GM23338 (cell line): ENCODE measurements around the gene PKD2L2. TPM values are rescaled to one million over a fixed set of nuclear protein-coding genes. Genes with fewer than 3 reads are reported as not detected.

Experiments used
- ATAC-seq: fragments of 200-7000 bp; cut with Tn5 transposase; 3 replicates; pipeline ENCODE4 v1.9.1; 2020
- DNase-seq: peaks from one replicate; pipeline ENCODE4 v3.0.0-alpha.2; 2015; ENCODE audit warnings: low spot score
- H2AFZ ChIP-seq: fragments of 200-600 bp; sonication (generic); 2 replicates; pipeline ENCODE4 v1.8.0; 2016; ENCODE audit warnings: antibody characterized with exemption, mild to moderate bottlenecking, moderate library complexity
- H3F3A ChIP-seq: fragments of 200-600 bp; sonication (generic); replicated peaks from 2 replicates; pipeline ENCODE4 v1.8.0; 2017; ENCODE audit warnings: antibody characterized with exemption, mixed run types, low read depth
- H3K27ac ChIP-seq: fragments of 200-600 bp; sonication (generic); 2 replicates; pipeline ENCODE4 v1.6.1; 2016; ENCODE audit warnings: low read depth
- H3K27me3 ChIP-seq: fragments of 200-600 bp; sonication (generic); 2 replicates; pipeline ENCODE4 v1.8.0; 2016; ENCODE audit warnings: mild to moderate bottlenecking, mixed run types, moderate library complexity; ENCODE audit not compliant: insufficient read depth
- H3K36me3 ChIP-seq: fragments of 200-600 bp; sonication (generic); 2 replicates; pipeline ENCODE4 v1.8.0; 2016; ENCODE audit warnings: mild to moderate bottlenecking; ENCODE audit not compliant: insufficient read depth
- H3K4me1 ChIP-seq: fragments of 200-600 bp; sonication (generic); 2 replicates; pipeline ENCODE4 v1.8.0; 2016; ENCODE audit warnings: mild to moderate bottlenecking, moderate library complexity; ENCODE audit not compliant: insufficient read depth
- H3K4me2 ChIP-seq: fragments of 200-600 bp; sonication (generic); 2 replicates; pipeline ENCODE4 v1.7.1; 2017; ENCODE audit warnings: mixed run types
- H3K4me3 ChIP-seq: fragments of 200-600 bp; sonication (generic); 2 replicates; pipeline ENCODE4 v1.6.1; 2016; ENCODE audit warnings: mixed run types
- H3K79me2 ChIP-seq: fragments of 200-600 bp; sonication (generic); replicated peaks from 2 replicates; pipeline ENCODE4 v1.8.0; 2017; ENCODE audit warnings: mild to moderate bottlenecking; ENCODE audit not compliant: insufficient read depth
- H3K9me2 ChIP-seq: fragments of 200-600 bp; sonication (generic); 2 replicates; pipeline ENCODE4 v1.8.0; 2017; ENCODE audit not compliant: insufficient read depth
- H4K20me1 ChIP-seq: fragments of 200-600 bp; sonication (generic); replicated peaks from 2 replicates; pipeline ENCODE4 v1.8.0; 2017; ENCODE audit warnings: mild to moderate bottlenecking; ENCODE audit not compliant: insufficient read depth
- H3K27ac Mint-ChIP-seq: 2 replicates; pipeline ENCODE4 v1.8.0; 2020; ENCODE audit warnings: inconsistent platforms, mild to moderate bottlenecking, moderate library complexity, mixed read lengths
- H3K27me3 Mint-ChIP-seq: 3 replicates; pipeline ENCODE4 v1.8.0; 2022; ENCODE audit warnings: low read depth, mild to moderate bottlenecking, moderate library complexity, mixed read lengths, inconsistent platforms; ENCODE audit not compliant: insufficient read depth, poor library complexity
- H3K36me3 Mint-ChIP-seq: 3 replicates; pipeline ENCODE4 v1.8.0; 2021; ENCODE audit warnings: low read depth, mild to moderate bottlenecking, inconsistent platforms, moderate library complexity, mixed read lengths
- H3K4me1 Mint-ChIP-seq: 3 replicates; pipeline ENCODE4 v1.8.0; 2020; ENCODE audit warnings: mild to moderate bottlenecking, inconsistent platforms, mixed read lengths
- H3K4me3 Mint-ChIP-seq: 3 replicates; pipeline ENCODE4 v1.8.0; 2021; ENCODE audit warnings: moderate library complexity, mild to moderate bottlenecking, inconsistent platforms, mixed read lengths
- H3K9me3 Mint-ChIP-seq: 3 replicates; pipeline ENCODE4 v1.8.0; 2020; ENCODE audit warnings: moderate library complexity, mild to moderate bottlenecking, inconsistent platforms, mixed read lengths
- CREB1 ChIP-seq: fragments of 250-450 bp; sonication (Bioruptor Pico); IDR thresholded peaks from 2 replicates; pipeline ENCODE4 v1.5.0; 2020; ENCODE audit warnings: low read depth, mild to moderate bottlenecking, moderate library complexity
- EZH2 ChIP-seq: fragments of 200-600 bp; sonication (generic); IDR thresholded peaks from one replicate; pipeline ENCODE4 v1.8.0; 2017; ENCODE audit warnings: antibody characterized with exemption, mild to moderate bottlenecking, low read depth; ENCODE audit not compliant: unreplicated experiment
- NANOG ChIP-seq: IDR thresholded peaks from 2 replicates; pipeline ENCODE4 v1.6.1; 2016; ENCODE audit warnings: antibody characterized with exemption, borderline replicate concordance
- POLR2AphosphoS5 ChIP-seq: IDR thresholded peaks from 2 replicates; pipeline ENCODE4 v1.6.1; 2016; ENCODE audit warnings: antibody characterized with exemption, low read depth
- STAT1 ChIP-seq: IDR thresholded peaks from one replicate; pipeline ENCODE4 v1.6.1; 2016; ENCODE audit warnings: antibody characterized with exemption; ENCODE audit not compliant: unreplicated experiment
- ZNF331 ChIP-seq: fragments of 250-450 bp; sonication (Bioruptor Pico); IDR thresholded peaks from 2 replicates; pipeline ENCODE4 v1.5.0; 2020; ENCODE audit warnings: low read depth, mild to moderate bottlenecking, moderate library complexity
- polyA plus RNA-seq: library from polyadenylated mRNA; unstranded; fragments of >200 nt; fragmentation: Nextera tagmentation; extraction: Ambion mirVana; gene quantifications from 2 replicates; pipeline ENCODE4 v1.2.1, GENCODE V29; 2016
- total RNA-seq: library from RNA; depleted of rRNA; stranded (reverse); fragments of >200 nt; shearing (Covaris generic); gene quantifications from 2 replicates; pipeline ENCODE4 v1.2.3, GENCODE V29; 2014
- TF ChIP-seq, protein P1 (sequence below): IDR thresholded peaks from one replicate; pipeline ENCODE4 v1.6.1; 2018; ENCODE audit warnings: antibody characterized with exemption; ENCODE audit not compliant: unreplicated experiment
- TF ChIP-seq, protein P2 (sequence below): IDR thresholded peaks from 2 replicates; pipeline ENCODE4 v1.6.1; 2016; ENCODE audit warnings: antibody characterized with exemption
- TF ChIP-seq, protein P3 (sequence below), 2 experiments: fragments of 200-600 bp in 1 of 2; sonication (generic) in 1 of 2; conservative IDR thresholded peaks; 2 replicates each; pipeline versions ENCODE4 v1.5.1 to v1.6.1; 2016 to 2017; ENCODE audit warnings: antibody characterized with exemption in 2 of 2, low read depth in 2 of 2, mild to moderate bottlenecking in 2 of 2, moderate library complexity in 1 of 2
- TF ChIP-seq, protein P4 (sequence below): fragments of 250-450 bp; sonication (Bioruptor Pico); IDR thresholded peaks from 2 replicates; pipeline ENCODE4 v1.5.0; 2020; ENCODE audit warnings: mild to moderate bottlenecking, moderate library complexity

The PKD2L2 gene
- total and polyA plus RNA-seq, 2 experiments from 2014 or later: 0.16 TPM; not detected in 1

DNA sequence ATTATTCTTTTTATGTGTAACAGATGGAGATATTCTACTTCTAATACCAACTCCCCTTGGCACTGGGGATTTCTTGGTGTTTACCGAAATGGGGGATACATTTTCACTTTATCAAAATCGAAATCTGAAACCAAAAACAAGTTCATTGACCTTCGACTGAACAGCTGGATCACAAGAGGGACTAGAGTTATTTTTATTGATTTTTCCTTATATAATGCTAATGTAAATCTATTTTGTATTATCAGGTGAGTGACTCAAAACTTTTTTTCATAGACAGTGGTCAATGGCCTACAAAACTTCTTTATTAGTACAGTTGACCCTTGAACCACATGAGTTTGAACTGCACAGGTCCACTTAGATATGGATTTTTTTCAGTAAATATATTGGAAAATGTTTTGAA, 10.2 kb downstream of the PKD2L2 start (continued):
- TF ChIP-seq, protein P1, sequence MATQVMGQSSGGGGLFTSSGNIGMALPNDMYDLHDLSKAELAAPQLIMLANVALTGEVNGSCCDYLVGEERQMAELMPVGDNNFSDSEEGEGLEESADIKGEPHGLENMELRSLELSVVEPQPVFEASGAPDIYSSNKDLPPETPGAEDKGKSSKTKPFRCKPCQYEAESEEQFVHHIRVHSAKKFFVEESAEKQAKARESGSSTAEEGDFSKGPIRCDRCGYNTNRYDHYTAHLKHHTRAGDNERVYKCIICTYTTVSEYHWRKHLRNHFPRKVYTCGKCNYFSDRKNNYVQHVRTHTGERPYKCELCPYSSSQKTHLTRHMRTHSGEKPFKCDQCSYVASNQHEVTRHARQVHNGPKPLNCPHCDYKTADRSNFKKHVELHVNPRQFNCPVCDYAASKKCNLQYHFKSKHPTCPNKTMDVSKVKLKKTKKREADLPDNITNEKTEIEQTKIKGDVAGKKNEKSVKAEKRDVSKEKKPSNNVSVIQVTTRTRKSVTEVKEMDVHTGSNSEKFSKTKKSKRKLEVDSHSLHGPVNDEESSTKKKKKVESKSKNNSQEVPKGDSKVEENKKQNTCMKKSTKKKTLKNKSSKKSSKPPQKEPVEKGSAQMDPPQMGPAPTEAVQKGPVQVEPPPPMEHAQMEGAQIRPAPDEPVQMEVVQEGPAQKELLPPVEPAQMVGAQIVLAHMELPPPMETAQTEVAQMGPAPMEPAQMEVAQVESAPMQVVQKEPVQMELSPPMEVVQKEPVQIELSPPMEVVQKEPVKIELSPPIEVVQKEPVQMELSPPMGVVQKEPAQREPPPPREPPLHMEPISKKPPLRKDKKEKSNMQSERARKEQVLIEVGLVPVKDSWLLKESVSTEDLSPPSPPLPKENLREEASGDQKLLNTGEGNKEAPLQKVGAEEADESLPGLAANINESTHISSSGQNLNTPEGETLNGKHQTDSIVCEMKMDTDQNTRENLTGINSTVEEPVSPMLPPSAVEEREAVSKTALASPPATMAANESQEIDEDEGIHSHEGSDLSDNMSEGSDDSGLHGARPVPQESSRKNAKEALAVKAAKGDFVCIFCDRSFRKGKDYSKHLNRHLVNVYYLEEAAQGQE: no peak

DNA sequence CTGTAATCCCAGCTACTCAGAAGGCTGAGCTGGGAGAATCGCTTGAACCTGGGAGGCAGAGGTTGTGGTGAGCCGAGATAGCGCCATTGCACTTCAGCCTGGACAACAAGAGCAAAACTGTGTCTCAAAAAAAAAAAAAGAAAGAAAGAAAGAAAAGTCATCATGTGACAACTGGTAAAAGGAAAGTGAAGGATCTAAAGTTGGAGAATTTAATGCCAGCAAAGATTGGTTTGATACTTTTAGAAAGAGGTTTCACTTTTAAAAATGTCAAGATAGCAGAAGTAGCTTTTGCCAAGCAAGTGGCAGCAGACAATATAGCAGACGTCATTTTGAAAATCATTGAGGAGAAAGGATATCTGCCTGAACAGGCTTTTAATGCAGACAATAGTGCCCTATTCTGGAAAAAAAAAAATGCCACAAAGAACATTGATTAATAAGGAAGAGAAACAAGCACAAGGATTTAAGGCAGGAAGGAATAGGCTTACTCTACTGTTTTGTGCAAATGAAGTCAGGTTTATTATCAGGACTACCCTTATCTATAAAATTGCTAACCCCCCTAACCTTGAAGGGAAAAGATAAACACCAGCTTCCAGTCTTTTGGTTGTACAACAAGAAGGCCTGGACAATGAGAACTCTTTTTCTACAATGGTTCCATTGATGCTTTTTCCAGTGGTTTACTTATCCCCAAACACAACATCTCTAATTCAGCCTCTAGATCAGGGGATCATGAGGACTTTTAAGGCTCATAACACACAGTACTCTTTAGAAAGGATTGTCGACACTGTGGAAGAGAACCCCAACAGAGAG, 12.0 kb downstream of the PKD2L2 start:
- Histone ChIP-seq H3K4me2 (no peak overlapping the region), H3F3A (no peaks in the 10 kb centered on the region), H3K79me2 (no peaks in the 10 kb centered on the region), H3K4me1 (no peaks in the 10 kb centered on the region), H3K27me3 (no peaks in the 10 kb centered on the region), H3K9me2 (no peaks in the 10 kb centered on the region), H2AFZ (0 out of 2 replicates have a peak overlapping the region, but pooled peaks have one; percentile 30), H3K4me3 (no peak overlapping the region), H3K27ac (peak overlapping the region; percentile 30; the same call in 1 of the 2 replicates), H3K36me3 (no peaks in the 10 kb centered on the region), H4K20me1 (no peaks in the 10 kb centered on the region)
- DNase-seq (no peak), ATAC-seq (no peak)
- Mint-ChIP-seq H3K36me3 (no peaks in the 10 kb centered on the region), H3K4me1 (no peaks in the 10 kb centered on the region), H3K27me3 (peaks cover 4% of the 10 kb centered on the region), H3K4me3 (no peak overlapping the region), H3K27ac (no peak overlapping the region), H3K9me3 (no peaks in the 10 kb centered on the region)
- TF ChIP-seq STAT1 (no peak), POLR2AphosphoS5 (no peak), ZNF331 (no peak), EZH2 (no peak), NANOG (no peak), CREB1 (CRISPR knock-in tag) (no peak)
- TF ChIP-seq, protein P2, sequence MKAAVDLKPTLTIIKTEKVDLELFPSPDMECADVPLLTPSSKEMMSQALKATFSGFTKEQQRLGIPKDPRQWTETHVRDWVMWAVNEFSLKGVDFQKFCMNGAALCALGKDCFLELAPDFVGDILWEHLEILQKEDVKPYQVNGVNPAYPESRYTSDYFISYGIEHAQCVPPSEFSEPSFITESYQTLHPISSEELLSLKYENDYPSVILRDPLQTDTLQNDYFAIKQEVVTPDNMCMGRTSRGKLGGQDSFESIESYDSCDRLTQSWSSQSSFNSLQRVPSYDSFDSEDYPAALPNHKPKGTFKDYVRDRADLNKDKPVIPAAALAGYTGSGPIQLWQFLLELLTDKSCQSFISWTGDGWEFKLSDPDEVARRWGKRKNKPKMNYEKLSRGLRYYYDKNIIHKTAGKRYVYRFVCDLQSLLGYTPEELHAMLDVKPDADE: no peak
- TF ChIP-seq, protein P3, sequence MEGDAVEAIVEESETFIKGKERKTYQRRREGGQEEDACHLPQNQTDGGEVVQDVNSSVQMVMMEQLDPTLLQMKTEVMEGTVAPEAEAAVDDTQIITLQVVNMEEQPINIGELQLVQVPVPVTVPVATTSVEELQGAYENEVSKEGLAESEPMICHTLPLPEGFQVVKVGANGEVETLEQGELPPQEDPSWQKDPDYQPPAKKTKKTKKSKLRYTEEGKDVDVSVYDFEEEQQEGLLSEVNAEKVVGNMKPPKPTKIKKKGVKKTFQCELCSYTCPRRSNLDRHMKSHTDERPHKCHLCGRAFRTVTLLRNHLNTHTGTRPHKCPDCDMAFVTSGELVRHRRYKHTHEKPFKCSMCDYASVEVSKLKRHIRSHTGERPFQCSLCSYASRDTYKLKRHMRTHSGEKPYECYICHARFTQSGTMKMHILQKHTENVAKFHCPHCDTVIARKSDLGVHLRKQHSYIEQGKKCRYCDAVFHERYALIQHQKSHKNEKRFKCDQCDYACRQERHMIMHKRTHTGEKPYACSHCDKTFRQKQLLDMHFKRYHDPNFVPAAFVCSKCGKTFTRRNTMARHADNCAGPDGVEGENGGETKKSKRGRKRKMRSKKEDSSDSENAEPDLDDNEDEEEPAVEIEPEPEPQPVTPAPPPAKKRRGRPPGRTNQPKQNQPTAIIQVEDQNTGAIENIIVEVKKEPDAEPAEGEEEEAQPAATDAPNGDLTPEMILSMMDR (conservative IDR thresholded peaks at IDR 0.05; ENCODE audit: low read depth in 2 of 2): no peak
- TF ChIP-seq, protein P4, sequence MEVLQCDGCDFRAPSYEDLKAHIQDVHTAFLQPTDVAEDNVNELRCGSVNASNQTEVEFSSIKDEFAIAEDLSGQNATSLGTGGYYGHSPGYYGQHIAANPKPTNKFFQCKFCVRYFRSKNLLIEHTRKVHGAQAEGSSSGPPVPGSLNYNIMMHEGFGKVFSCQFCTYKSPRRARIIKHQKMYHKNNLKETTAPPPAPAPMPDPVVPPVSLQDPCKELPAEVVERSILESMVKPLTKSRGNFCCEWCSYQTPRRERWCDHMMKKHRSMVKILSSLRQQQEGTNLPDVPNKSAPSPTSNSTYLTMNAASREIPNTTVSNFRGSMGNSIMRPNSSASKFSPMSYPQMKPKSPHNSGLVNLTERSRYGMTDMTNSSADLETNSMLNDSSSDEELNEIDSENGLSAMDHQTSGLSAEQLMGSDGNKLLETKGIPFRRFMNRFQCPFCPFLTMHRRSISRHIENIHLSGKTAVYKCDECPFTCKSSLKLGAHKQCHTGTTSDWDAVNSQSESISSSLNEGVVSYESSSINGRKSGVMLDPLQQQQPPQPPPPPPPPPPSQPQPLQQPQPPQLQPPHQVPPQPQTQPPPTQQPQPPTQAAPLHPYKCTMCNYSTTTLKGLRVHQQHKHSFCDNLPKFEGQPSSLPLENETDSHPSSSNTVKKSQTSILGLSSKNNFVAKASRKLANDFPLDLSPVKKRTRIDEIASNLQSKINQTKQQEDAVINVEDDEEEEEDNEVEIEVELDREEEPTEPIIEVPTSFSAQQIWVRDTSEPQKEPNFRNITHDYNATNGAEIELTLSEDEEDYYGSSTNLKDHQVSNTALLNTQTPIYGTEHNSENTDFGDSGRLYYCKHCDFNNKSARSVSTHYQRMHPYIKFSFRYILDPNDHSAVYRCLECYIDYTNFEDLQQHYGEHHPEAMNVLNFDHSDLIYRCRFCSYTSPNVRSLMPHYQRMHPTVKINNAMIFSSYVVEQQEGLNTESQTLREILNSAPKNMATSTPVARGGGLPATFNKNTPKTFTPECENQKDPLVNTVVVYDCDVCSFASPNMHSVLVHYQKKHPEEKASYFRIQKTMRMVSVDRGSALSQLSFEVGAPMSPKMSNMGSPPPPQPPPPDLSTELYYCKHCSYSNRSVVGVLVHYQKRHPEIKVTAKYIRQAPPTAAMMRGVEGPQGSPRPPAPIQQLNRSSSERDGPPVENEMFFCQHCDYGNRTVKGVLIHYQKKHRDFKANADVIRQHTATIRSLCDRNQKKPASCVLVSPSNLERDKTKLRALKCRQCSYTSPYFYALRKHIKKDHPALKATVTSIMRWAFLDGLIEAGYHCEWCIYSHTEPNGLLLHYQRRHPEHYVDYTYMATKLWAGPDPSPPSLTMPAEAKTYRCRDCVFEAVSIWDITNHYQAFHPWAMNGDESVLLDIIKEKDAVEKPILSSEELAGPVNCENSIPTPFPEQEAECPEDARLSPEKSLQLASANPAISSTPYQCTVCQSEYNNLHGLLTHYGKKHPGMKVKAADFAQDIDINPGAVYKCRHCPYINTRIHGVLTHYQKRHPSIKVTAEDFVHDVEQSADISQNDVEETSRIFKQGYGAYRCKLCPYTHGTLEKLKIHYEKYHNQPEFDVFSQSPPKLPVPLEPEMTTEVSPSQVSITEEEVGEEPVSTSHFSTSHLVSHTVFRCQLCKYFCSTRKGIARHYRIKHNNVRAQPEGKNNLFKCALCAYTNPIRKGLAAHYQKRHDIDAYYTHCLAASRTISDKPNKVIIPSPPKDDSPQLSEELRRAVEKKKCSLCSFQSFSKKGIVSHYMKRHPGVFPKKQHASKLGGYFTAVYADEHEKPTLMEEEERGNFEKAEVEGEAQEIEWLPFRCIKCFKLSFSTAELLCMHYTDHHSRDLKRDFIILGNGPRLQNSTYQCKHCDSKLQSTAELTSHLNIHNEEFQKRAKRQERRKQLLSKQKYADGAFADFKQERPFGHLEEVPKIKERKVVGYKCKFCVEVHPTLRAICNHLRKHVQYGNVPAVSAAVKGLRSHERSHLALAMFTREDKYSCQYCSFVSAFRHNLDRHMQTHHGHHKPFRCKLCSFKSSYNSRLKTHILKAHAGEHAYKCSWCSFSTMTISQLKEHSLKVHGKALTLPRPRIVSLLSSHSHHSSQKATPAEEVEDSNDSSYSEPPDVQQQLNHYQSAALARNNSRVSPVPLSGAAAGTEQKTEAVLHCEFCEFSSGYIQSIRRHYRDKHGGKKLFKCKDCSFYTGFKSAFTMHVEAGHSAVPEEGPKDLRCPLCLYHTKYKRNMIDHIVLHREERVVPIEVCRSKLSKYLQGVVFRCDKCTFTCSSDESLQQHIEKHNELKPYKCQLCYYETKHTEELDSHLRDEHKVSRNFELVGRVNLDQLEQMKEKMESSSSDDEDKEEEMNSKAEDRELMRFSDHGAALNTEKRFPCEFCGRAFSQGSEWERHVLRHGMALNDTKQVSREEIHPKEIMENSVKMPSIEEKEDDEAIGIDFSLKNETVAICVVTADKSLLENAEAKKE (CRISPR knock-in tag): no peak
